Inferior parietal cortex (tissue), 1 donor: ENCODE results near the gene TRMO.
"Not testable (repeated sequence)": the region's sequence is repeated elsewhere in the genome, so short reads cannot be mapped to it uniquely, and the experiment has no call there.

Source experiments
- DNase-seq: peaks from one replicate; pipeline ENCODE4 v3.0.0-alpha.2; 2016; ENCODE audit errors: extremely low spot score

The TRMO gene, protein sequence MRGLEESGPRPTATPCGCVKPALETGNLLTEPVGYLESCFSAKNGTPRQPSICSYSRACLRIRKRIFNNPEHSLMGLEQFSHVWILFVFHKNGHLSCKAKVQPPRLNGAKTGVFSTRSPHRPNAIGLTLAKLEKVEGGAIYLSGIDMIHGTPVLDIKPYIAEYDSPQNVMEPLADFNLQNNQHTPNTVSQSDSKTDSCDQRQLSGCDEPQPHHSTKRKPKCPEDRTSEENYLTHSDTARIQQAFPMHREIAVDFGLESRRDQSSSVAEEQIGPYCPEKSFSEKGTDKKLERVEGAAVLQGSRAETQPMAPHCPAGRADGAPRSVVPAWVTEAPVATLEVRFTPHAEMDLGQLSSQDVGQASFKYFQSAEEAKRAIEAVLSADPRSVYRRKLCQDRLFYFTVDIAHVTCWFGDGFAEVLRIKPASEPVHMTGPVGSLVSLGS

GRCh38 chr9:97921959-97922724 is at the start of gene TRMO:
Gene TRMO (minus strand): TSS chr9:97922500. CDS start chr9:97922493, 7 bp downstream.
- DNase-seq = peak; percentile 99

DNA sequence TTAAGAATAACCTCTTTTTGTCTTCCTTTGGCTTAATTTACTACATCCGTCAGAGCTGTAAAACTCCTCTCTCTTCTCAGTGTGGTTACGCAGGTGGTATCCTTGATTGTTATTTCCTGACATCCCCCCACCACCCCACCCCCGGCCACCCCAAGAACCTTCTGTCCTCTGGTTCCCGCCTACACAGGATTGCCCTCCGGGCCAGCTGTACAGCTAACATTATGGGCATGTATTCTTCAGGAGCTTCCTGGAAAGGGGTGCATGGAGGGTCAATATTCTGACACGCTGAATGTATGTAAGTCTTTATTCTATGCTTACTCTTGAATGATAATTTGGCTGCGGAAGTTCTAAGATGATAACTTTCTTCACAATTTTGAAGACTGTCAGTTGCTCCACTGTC is 47.9 kb upstream of the TRMO start:
- DNase-seq = no peak

DNA sequence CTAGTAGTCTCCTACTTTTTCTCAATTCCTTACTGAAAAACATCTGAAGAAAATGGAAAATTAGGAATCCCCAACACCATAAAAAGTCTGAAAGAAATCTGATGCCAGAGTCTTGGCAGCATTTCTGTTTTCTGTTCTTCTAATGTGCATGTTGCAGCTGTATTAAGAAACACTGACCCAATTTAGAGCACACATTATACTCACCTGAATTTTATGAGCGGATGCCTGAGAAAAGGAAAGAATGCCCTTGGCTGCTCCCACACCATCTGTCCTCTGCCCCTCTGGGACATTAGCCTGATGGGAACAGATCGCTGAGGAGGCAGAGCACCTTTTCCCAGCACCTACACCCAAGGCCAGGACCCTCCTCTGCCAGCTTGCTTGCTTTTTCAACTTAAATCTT is 46.7 kb upstream of the TRMO start:
- DNase-seq = no peak

- DNase-seq = no peak
Measured at GRCh38 chr9:97966493-97966892, 44.2 kb upstream of the TRMO start.

GRCh38 chr9:97964901-97965300 is 42.6 kb upstream of the TRMO start:
- no peak for DNase-seq

DNA sequence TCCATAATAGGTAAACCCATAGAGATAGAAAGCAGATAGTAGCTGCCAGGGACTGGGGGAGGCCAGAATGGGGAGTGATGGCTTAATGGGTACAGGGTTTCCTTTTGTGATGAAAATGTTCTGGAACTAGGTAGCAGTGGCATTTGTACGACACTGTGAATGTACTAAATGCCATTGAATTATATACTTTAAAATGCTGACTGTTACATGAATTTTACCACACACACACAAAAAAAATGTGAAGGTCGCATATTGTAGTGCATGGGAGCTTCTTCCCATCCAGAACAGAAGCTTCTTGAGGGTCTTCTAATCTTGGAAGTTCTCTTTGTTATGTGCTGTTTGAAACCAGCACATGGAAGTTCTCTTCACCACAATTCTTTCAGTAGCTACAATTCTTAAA is 40.9 kb upstream of the TRMO start:
- DNase-seq = no peak

GRCh38 chr9:97962575-97962974 is 40.3 kb upstream of the TRMO start:
- DNase-seq = no peak

- no peak for DNase-seq
Measured at GRCh38 chr9:97962136-97962535, 39.8 kb upstream of the TRMO start.

- DNase-seq = no peak
Measured at GRCh38 chr9:97961361-97961760, 39.1 kb upstream of the TRMO start.

DNA sequence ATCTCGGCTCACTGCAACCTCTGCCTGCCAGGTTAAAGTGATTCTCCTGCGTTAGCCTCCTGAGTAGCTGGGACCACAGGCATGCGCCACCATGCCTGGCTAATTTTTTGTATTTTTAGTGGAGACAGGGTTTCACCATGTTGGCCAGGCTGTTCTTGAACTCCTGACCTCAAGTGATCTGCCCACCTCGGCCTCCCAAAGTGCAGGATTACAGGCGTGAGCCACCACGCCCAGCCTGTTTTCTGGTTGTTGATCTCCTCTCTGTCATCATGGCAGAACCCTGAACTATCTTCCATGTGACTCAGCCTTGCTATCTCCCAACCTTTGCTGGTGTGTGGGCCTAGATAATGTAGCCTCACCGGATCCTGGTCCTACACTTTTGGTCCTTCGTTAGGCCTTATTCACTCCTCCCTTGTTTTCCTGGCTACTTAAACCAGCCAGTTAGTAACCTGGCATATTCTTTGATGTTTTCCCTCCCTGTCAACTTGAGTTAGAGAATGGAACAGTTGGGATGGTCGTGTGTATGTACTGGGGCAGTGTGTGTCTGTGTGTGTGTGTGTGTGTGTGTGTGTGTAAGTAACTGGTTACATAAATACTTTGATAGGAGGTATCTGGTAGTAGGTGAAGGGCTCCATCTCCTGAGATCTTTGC is 38.5 kb upstream of the TRMO start:
- peak; percentile 35 for DNase-seq

DNA sequence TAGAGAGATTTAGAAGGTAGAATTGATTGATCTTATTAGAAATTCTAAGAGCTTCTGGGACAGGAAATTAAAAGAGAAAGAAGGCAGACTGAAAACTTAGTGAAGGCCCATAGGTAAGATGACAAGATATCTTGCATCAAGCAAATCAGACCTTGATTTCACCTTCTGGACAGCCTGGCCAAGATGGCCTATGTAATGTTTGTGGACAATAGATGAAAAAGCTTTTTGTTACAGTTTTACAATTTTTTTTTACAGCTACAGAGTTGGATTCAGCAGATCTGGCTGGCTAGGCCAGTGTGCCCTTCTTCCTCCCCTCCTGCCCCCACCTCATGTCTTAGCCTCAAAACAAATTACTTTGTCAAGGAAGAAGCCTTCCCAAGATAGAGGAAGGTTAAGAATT is 37.3 kb upstream of the TRMO start:
- DNase-seq = no peak

DNA sequence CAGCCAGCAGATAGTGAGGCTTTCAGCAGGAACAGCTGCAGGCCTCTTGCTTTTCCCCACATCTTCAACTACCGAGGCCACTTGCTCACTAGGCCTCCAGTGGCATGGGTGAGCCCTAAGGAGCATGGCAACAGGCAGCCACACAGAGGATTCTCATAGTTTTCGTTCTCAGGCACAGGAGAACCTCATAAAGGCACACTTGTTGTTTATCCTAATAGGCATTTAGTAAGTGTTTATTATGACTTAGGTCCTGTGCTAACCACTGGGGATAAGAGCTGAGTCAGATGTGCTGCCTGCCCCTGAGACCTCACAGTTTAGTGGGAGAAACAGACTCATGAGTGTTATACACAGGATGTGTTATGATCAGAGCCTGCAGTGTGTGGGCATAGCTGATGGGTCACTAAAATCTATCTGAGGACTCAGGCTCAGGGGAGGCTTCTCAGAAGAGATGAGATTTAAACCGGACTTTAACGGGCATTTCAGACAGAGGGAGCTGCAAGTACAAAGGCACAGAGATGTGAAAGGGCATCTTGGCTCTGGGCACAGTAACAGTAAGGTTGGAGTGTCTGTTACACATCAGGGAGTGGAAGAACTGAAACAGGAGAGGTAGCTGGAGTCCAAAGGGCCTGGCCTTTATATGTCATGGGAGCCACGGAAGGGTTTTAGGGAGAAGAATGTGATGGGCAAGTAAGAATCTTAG is 36.7 kb upstream of the TRMO start:
- no peak for DNase-seq

GRCh38 chr9:97956331-97956730 is 34.0 kb upstream of the TRMO start:
- DNase-seq = no peak

DNA sequence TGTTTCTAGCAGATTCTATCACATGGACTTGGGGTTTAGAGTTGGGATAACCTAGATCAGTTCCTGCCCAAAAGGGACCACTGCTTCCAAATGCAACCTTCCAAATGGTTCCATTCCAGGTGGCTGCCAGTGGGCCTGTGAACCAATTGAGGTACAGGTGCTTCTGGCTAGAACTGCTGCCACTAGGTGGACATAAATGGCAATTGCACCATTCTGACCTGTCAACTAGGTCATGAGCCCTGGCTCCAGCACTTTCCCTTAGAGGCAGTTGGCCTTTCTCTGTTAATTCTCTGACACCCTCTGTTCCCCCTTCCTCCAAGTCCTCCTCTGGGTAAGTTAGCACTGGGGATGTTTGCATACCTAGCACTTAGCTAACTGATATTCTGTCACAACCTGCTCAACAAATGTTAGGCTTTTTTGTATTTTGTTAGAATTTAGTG is 32.3 kb upstream of the TRMO start:
- no peak for DNase-seq

DNA sequence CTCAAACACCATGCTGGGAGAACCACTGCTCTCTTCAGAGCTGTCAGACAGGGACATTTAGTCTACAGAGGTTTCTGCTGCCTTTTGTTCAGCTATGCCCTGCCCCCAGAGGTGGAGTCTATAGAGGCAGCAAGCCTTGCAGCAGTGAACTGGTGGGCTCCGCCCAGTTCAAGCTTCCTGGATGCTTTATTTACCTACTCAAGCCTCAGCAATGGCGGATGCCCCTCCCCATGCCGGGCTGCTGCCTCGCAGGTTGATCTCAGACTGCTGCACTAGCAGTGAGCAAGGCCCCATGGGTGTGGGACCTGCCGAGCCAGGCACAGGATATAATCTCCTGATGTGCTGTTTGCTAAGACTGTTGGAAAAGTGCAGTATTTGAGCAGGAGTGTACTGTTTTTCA is 28.6 kb upstream of the TRMO start:
- DNase-seq = not testable (repeated sequence)

- not testable (repeated sequence) for DNase-seq
Measured at GRCh38 chr9:97947094-97947493, 24.8 kb upstream of the TRMO start.

- not testable (repeated sequence) for DNase-seq
Measured at GRCh38 chr9:97945470-97945869, 23.2 kb upstream of the TRMO start.

DNA sequence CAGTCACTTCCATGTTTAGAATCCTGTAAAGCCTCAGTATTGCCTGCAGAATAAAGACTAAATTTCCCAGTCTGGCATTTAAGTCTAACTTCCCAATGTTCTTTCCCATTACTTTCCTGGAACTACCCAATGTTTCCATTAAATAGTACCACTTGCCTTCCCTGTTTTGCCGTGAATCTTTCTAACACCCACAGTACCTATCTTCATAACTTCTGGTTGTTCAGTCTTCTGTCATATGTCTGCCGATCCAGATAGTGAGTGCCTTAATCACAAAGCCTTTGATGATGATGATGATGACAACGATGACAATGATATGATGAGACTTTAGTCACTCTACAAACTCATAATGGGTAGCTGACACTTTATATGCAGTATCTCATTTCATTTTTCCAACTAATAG is 22.3 kb upstream of the TRMO start:
- DNase-seq = no peak

- no peak for DNase-seq
Measured at GRCh38 chr9:97943308-97943855, 21.1 kb upstream of the TRMO start.

- DNase-seq = no peak
Measured at GRCh38 chr9:97941323-97941722, 19.0 kb upstream of the TRMO start.

- DNase-seq = no peak
Measured at GRCh38 chr9:97940741-97941140, 18.4 kb upstream of the TRMO start.

DNA sequence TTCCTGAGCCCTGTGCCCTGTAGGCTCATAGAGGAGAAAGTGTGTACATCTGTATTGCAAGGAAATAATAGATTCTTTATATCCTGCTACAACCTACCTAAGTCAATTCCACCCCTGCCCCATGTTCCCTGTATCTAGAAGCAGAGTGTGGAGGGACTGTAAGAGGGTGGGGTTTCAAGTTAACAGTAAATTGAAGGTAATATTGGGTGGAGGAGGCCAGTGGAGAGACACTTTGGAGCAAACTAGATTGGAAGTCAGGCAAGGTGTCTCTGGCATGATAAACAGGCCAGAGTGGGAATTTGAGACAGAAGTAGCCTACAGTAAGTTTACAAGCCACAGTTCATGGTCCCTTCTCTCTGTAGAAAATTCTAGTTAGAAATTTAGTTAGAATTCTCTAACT is 17.9 kb upstream of the TRMO start:
- no peak for DNase-seq
